ENCODE measurements around the gene SP5. TPM values are rescaled to one million over a fixed set of nuclear protein-coding genes. Genes with fewer than 3 reads are reported as not detected.

SP5 gene
- total and polyA plus RNA-seq, 9 of the 15 experiments (the other 6 are each of a cell fraction or from before 2014, with no cell fraction given): 0.03 to 1.7 (median 0.16) TPM; not detected in 1

- TF ChIP-seq ARID1B (IDR thresholded peaks at IDR 0.05) (peak; percentile 73), MCM2 (IDR thresholded peaks at IDR 0.05; ENCODE audit: low read depth) (no peak), MAFK (IDR thresholded peaks at IDR 0.05; ENCODE audit: low read length) (no peak), CREBBP (IDR thresholded peaks at IDR 0.05; ENCODE audit: low read depth, low read length) (no peak), ZNF695 (CRISPR knock-in tag; IDR thresholded peaks at IDR 0.05) (no peak), SMARCA4 (IDR thresholded peaks at IDR 0.05) (0 out of 2 replicates have a peak, but pooled peaks have one; percentile 19), COPS2 (conservative IDR thresholded peaks at IDR 0.05) (no peak), MIER1 (IDR thresholded peaks at IDR 0.05; ENCODE audit: low read depth) (no peak), KLF6 (CRISPR knock-in tag; IDR thresholded peaks at IDR 0.05; ENCODE audit: borderline replicate concordance) (no peak), CUX1 (CRISPR knock-in tag; IDR thresholded peaks at IDR 0.05) (no peak), ZSCAN32 (CRISPR knock-in tag; IDR thresholded peaks at IDR 0.05) (no peak), SOX6 (IDR thresholded peaks at IDR 0.05) (no peak), RBM14 (IDR thresholded peaks at IDR 0.05; ENCODE audit: borderline replicate concordance, insufficient read depth, low read depth, low read length) (no peak), HIVEP1 (CRISPR knock-in tag; IDR thresholded peaks at IDR 0.05) (no peak), GATAD2A (IDR thresholded peaks at IDR 0.05) (no peak), ZC3H11A (IDR thresholded peaks at IDR 0.05; ENCODE audit: low read depth, low read length) (no peak), SNRNP70 (optimal IDR thresholded peaks at IDR 0.05; ENCODE audit: low read depth, low read length) (no peak), KHSRP (IDR thresholded peaks at IDR 0.05) (no peak)
- TF ChIP-seq, protein P1, sequence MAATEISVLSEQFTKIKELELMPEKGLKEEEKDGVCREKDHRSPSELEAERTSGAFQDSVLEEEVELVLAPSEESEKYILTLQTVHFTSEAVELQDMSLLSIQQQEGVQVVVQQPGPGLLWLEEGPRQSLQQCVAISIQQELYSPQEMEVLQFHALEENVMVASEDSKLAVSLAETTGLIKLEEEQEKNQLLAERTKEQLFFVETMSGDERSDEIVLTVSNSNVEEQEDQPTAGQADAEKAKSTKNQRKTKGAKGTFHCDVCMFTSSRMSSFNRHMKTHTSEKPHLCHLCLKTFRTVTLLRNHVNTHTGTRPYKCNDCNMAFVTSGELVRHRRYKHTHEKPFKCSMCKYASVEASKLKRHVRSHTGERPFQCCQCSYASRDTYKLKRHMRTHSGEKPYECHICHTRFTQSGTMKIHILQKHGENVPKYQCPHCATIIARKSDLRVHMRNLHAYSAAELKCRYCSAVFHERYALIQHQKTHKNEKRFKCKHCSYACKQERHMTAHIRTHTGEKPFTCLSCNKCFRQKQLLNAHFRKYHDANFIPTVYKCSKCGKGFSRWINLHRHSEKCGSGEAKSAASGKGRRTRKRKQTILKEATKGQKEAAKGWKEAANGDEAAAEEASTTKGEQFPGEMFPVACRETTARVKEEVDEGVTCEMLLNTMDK (IDR thresholded peaks at IDR 0.05; ENCODE audit: borderline replicate concordance, insufficient read depth, low read depth, low read length, poor library complexity, severe bottlenecking): no peak
- TF ChIP-seq, protein P2, sequence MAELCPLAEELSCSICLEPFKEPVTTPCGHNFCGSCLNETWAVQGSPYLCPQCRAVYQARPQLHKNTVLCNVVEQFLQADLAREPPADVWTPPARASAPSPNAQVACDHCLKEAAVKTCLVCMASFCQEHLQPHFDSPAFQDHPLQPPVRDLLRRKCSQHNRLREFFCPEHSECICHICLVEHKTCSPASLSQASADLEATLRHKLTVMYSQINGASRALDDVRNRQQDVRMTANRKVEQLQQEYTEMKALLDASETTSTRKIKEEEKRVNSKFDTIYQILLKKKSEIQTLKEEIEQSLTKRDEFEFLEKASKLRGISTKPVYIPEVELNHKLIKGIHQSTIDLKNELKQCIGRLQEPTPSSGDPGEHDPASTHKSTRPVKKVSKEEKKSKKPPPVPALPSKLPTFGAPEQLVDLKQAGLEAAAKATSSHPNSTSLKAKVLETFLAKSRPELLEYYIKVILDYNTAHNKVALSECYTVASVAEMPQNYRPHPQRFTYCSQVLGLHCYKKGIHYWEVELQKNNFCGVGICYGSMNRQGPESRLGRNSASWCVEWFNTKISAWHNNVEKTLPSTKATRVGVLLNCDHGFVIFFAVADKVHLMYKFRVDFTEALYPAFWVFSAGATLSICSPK (IDR thresholded peaks at IDR 0.05; ENCODE audit: borderline replicate concordance): no peak
- TF ChIP-seq, protein P3, sequence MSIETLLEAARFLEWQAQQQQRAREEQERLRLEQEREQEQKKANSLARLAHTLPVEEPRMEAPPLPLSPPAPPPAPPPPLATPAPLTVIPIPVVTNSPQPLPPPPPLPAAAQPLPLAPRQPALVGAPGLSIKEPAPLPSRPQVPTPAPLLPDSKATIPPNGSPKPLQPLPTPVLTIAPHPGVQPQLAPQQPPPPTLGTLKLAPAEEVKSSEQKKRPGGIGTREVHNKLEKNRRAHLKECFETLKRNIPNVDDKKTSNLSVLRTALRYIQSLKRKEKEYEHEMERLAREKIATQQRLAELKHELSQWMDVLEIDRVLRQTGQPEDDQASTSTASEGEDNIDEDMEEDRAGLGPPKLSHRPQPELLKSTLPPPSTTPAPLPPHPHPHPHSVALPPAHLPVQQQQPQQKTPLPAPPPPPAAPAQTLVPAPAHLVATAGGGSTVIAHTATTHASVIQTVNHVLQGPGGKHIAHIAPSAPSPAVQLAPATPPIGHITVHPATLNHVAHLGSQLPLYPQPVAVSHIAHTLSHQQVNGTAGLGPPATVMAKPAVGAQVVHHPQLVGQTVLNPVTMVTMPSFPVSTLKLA (conservative IDR thresholded peaks at IDR 0.05): peak in 1 of 2 experiments; percentile 28; a peak in 1 of 4 replicates
Observed at GRCh38 chr2:170742000-170742399, 26.9 kb downstream of the SP5 start (continued).
